CD4-positive, alpha-beta T cell treated with Interleukin-15 for 4 hours (primary cell): ENCODE measurements around the gene ARHGEF11.

Experiments
- DNase-seq: peaks from one replicate; pipeline ENCODE4 v3.0.0-alpha.2; 2020; ENCODE audit warnings: low spot score

The ARHGEF11 gene

DNA sequence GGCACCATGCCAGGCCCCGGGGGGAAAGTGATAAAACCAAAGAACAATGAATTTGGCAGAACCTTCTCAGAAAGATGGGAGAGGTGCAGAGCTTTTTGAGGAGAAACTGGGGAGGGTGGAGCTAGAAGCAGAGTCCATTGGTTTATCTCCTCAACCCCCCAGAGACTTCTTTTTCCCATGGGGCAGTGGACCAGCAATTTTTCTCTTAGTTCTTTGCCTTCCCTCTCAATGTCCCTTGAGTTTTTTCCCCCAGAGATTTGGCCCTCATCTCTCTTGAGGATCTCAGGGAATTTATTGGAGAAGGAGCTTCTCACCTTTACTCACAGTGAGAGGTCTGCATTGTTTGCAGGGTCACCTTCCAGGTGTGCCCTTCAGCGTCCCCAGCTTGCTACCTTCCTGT is 5.3 kb upstream of the ARHGEF11 start:
- no peak for DNase-seq

- no peak for DNase-seq
These were observed 1.5 kb upstream of the ARHGEF11 start for GRCh38 chr1:157047062-157047410.

DNA sequence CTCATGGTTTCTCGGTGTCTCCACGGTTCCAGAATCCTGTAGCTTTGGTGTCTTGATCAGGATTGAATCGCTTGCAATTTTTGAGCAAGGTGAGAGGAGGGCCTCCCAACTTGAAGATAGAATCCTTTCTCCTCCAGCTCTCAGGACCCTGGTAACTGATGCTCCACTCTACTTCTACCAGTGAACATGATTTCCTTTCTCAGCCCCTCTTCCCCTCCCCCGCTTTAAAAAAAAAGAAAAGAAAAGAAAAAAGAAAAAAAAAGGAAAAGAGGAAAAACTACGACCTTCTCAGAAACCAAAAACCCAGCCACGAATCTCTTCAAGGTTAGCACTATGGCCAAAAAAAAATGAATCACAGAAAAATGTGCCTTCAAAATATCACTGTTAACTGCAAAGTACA is 1.2 kb downstream of the ARHGEF11 start:
- DNase-seq = no peak

DNA sequence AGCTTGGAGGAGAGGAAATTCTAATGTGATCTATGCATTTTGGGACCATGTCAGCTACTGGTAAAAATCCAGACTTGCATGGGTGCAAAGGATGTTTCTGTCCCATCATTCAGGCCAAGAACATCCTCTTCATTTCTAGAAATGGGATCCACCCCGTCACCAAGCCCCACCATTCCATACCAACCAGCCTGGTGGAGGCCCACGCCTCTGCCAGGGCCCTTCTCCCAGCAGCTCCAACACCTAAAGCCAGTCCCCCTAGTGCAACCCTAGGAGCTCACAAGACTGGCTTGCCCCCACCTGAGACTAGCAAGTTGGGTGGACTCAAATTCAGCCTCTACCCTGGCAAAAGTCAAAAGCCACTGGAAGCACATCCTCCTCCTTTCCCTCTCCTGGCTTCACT is 1.9 kb downstream of the ARHGEF11 start:
- no peak for DNase-seq

GRCh38 chr1:157042846-157043245 is 2.7 kb downstream of the ARHGEF11 start:
- DNase-seq = no peak

DNA sequence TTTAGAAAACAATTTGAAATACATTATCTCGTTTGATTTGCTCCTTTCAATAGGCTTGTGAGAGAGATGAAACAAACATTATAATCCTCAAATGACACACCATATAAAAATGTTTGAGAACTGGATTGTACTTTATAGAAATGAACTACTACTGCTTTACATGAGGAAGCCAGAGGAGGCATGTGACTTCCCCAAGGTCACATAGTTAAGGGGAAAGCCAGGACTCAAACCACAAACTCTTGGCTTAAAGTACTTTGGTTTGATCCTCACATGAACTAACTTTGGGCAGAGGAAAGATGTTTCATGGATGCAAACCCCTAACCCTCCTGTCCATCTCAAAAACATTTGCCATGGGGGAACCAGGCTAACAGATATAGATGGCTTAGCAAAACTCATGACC is 4.7 kb downstream of the ARHGEF11 start:
- DNase-seq = no peak

GRCh38 chr1:157035121-157035520 is 10.4 kb downstream of the ARHGEF11 start:
- DNase-seq = no peak

GRCh38 chr1:157034137-157034800 is 11.3 kb downstream of the ARHGEF11 start:
- DNase-seq = no peak

- no peak for DNase-seq
These were observed 12.1 kb downstream of the ARHGEF11 start for GRCh38 chr1:157033357-157033876.

DNA sequence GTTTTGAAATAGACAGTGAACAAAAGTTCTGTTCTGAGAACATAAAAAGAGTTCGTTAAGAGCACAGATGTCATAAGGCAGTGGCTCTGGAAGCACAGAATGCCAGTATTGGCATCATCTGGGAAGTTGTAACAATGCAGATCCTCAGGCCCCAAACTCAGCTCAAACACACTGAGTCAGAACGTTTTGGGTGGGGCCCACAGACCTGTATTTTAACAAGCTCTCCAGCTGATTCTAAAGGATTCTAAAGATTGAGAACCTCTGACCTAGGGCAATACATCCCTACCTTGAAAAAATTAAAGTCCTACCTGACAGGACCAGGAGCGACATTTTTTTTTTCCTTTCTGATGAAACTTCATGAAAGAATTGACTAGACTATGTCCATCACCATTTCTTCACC is 13.2 kb downstream of the ARHGEF11 start:
- DNase-seq = no peak

DNA sequence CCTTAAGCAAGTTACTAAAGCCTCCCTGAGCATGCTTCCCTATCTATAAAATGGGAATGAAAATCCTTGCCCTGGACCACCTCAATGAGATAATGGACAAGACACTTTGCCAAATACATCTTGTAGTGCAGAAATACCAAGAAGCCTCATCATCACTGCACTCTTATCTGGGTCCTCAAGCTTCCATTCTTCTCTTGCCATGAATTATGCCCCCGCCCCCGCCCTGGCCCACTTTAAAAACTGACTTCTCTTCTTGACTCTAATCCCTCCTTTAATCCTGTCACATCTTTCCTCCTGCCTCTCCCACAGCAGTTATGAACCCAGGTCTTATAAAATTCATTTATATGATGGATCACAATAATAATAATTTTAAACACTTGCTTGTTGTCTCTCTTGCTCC is 14.8 kb downstream of the ARHGEF11 start:
- DNase-seq = no peak

DNA sequence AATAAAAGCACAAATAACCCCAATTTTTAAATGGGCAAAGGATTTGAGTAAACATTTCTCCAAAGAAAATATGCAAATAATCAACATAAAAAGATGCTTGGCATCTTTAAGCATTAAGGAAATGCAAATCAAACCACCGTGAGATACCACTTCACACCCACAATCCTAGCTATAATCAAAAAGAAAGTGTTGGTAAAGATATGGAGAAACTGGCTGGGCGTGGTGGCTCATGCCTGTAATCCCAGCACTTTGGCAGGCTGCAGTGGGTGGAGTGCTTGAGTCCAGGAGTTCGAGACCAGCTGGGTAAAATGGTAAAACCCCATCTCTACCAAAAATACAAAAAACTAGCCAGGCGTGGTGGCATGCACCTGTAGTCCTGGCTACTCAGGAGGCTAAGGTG is 16.9 kb downstream of the ARHGEF11 start:
- DNase-seq = no peak

GRCh38 chr1:157025856-157026255 is 19.7 kb downstream of the ARHGEF11 start:
- no peak for DNase-seq

DNA sequence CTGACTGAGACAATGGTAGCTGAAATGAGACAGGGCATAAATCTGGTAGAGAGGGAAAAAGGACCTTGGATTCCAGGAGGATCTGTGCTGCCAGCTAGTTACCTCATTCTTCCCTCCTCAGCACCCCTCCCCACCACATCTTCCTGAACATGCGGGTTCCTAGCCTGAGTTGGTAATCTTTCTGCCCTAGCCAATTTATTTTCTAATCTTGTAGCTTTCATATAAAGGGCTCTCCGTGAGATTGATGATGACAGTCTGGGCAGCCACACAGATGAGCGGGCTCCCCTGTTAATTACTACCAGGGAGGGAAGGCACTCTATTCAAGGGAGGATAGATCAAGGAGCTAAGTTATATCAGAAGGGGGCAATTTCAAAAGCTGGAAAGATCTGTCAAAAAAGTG is 20.2 kb downstream of the ARHGEF11 start:
- no peak for DNase-seq

DNA sequence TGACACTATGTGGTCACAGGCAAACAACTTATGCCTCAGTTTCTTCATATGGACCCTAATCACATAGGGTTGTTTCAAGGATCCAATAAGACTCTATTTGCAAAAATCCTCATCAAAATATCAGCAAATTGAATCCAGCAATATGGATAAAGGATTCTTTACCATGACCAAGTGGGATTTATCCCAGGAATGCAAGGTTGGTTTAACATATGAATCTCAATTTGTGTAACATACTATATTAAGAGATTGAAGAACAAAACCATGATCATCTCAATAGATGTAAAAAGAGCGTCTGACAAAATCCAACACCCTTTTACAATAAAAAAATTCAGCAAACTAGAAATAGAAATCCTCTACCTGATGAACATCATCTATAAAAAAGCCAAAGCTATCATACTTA is 23.9 kb downstream of the ARHGEF11 start:
- DNase-seq = no peak

DNA sequence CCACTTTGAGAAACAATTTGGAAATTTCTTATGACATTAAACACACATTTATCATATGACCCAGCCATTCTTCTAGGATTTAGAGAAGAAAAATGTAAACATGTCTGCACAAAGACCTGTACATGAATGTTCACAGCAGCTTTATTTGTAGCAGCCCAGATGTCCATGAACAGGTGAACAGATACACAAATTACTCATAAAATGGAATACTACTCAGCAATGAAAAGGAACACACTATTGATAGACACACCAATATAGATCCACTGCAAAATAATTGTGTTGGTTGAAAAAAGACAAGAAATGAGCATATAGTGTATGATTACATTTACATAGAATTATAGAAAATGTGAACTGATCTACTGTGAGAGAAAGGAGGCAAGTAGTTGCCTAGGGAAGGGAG is 26.1 kb downstream of the ARHGEF11 start:
- no peak for DNase-seq

DNA sequence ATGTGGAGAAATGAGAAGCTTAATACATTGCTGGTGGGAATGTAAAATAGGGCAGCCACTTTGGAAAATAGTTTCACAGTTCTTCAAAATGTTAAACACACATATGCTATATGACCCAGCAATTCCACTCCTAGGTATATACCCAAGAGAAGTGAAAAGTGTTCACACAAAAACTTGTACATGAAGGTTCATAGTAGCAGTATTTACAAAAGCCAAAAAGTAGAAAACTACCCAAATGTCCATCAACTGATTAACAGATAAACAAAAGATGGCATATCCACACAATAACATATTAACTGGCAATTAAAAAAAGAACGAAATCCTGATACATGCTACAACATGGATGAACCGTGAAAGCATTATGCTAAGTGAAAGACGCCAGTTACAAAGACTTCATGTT is 33.7 kb downstream of the ARHGEF11 start:
- no peak for DNase-seq

- no peak for DNase-seq
These were observed 37.0 kb downstream of the ARHGEF11 start for GRCh38 chr1:157008502-157008901.

- no peak for DNase-seq
These were observed 38.2 kb downstream of the ARHGEF11 start for GRCh38 chr1:157007306-157007705.

DNA sequence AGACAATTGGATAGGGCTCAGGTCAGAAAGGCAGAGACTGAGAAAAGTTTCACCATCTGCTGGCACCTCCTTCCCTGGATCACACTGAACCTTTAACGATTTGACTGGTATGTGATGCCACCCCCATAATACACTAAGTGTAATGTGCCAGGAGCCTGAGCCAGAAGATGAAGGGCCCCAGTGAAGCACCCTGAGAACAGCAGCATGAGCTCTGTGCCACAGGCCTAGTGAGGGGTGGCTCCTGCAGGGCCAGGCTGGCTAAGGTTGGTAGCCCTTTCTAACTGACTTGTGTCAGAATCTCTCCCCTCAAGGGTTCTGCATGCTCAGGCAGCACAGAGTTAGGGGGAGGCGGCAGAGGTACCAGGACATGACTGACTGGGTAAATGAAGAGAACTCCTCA is 38.9 kb downstream of the ARHGEF11 start:
- DNase-seq = no peak

DNA sequence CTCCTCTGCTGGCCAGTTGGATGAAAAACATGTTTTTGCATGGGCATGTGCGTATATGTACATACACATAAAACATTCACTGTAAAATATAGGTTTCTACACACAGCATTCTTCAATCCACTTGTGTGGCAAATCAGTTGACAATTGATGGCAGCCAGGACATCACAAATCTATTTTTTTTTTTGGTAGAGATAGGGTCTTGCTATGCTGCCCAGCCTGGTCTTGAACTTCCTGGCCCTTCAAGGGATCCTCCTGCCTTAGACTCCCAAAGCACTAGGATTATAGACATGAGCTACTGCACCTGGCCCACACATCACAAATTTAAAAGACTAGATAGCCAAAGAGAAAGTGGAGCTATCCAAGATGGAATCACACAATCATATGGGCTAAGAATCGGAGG is 39.6 kb downstream of the ARHGEF11 start:
- no peak for DNase-seq

GRCh38 chr1:157004806-157005205 is 40.7 kb downstream of the ARHGEF11 start:
- no peak for DNase-seq

DNA sequence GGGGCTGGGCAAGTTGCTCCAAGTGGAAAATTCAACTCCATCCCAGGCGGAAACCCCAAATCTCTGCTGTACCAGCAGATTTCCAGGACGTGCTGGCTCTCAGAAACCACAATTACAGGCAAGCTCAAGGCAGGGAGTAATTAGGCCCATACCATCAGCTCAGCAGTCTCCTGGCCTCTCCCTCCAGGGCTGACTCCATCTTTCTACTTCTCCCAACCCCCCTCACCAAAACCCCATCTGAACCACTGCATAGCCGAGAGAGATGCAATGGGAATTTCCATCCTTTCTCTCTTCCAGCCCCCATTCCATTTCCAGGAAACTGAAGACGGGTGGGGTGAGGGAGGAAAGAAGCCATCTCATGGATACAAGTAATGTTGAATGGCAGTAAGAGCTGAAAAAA is 41.2 kb downstream of the ARHGEF11 start:
- no peak for DNase-seq

- DNase-seq = no peak
These were observed 44.2 kb downstream of the ARHGEF11 start for GRCh38 chr1:157001304-157001703.

DNA sequence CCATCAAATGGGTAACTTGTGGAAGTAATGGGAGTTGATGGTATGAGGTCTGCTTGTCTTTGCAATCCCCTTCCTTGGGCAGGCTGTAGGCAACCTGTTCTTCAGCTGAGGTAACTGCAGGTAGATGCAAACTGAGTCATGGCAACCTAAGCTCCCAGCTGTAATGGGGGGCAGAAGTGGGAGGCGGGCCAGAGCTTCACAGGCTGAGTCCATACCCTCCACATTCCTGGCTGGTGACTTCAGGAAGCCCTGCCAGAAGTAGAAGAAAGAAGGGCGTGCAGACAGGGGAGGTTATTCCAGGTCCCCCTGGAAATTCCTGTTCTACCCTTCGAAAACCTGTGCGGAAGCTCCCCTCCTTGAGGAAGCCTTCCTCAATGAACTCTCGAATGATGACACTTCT is 44.9 kb downstream of the ARHGEF11 start:
- no peak for DNase-seq
